GM21390 (cell line): ENCODE data around the gene CYSTM1.

Source experiments
- ATAC-seq: cut with Tn5 transposase; IDR thresholded peaks from one replicate; pipeline ENCODE4 v1.9.1; 2021; ENCODE audit not compliant: unreplicated experiment

Gene CYSTM1

GRCh38 chr5:140252470-140253126 lies 77.6 kb downstream of the CYSTM1 start:
- ATAC-seq: no peak

DNA sequence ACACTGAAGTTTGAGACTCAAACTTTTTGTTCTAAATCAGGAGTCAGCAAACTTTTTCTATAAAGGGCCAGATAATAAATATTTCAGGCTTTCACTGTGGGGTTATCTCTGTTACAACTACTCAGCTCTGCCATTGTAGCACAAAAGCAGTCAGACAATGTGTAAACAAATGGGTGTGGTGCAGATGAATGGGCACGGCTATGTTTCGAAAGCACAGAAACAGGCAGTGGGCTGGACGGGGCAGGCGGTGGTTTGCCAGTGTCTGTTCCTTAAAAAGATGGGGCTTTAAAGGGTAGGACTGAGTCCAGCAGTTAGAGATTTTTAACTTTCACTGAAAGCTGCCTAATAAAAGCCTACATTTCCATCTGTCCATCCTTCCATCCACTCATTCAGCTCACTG lies 79.0 kb downstream of the CYSTM1 start:
- ATAC-seq: no peak

DNA sequence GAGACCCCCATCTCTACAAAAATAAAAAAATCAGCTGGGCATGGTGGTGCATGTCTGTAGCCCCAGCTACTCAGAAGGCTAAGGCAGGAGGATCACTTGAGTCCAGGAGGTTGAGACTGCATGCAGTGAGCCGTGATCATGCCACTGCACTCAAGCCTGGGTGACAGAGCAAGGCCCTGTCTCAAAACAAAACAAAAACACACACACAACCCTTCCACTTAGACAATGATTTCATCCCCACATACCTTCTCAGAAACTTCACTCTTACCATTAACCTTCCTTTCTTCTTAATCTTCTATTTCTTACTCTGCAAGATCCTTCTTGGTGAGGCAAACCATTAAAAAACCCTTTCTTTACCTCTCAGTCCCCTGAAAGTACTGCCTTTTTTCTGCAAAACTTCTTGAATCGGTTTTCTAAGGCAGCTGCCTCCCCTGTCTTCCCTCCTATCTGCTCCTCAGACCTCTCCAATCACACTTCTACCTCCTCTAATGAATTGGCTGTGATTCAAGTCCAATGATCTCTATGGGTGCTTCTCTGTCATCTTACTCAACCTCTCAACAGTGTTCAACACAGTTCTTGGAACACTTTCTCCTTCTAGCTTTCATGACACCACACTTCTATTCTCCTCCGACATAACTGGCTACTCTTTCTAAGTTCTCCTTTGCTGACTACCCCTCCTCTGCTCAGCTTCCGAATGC lies 80.6 kb downstream of the CYSTM1 start:
- ATAC-seq: no peak

DNA sequence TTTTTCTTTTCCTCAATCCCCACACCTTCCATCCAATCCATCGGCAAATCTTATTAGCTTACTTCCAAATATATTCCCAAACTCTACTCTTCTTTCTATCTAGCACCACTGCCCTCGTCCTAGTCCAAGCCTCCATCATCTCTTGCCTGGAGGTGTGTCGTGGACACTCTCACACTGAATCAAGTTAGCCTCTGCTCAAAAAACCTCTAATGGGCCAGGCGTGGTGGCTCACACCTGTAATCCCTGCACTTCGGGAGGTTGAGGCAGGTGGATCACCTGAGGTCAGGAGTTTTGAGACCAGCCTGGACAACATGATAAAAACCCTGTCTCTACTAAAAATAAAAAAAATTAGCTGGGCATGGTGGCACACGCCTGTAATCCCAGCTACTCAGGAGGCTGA lies 81.7 kb downstream of the CYSTM1 start:
- ATAC-seq: no peak

GRCh38 chr5:140258016-140258415 lies 83.0 kb downstream of the CYSTM1 start:
- no peak for ATAC-seq

DNA sequence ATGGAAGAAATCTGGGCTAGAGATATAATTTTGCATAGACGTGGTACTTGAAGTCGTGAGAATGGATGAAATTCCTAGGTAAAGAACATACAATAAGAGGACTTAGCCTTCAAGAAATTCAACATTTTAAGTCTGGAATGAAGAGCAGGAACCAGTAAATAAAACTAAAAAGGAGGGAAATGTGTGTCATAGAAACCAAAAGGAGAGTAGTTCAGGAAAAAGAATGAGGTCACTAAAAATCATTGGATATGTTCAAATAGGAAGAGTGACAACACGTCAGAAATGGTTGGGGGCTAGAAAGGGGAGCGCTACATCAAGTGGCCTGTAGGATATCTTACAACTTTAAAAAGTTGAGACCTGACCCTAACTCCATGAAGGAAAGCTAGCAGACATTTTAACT lies 83.9 kb downstream of the CYSTM1 start:
- ATAC-seq: no peak

GRCh38 chr5:140259500-140259899 lies 84.5 kb downstream of the CYSTM1 start:
- ATAC-seq: no peak

- no peak for ATAC-seq
Observed at GRCh38 chr5:140260089-140260656, 85.2 kb downstream of the CYSTM1 start.

DNA sequence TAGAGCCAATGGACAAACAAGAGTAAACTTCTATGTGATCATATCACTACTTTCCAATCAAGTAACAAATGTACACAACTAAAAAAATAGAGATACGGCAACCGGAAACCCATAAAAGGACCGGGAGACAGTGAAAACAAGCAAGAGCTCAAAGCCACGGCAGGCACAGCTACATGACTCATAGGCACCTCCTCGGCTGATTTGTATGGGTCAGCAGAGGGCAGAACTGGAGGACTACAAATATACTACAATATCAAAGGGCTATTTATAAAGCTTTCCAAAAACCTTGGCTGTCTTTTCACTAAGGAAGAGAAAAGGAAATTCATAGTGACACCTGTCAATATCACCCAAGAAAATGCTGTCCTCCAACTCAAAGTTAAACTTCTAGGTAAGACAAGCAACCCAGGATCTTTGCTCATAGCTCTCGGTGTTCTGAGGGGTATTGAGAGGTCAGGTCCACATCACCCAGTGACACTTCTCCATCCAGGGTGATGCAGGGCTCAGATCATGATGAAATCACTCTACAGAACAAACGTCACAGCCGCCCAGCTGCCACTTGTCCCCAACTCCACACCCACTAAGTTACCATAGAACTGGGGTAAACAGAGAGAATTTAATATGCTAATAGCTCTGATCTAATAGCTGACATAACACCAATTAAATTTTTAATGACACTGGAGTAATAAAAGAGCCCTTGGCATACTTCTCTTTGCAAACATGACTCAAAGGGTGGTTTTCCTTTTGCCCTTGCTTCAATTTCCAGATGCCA lies 86.6 kb downstream of the CYSTM1 start:
- no peak for ATAC-seq

DNA sequence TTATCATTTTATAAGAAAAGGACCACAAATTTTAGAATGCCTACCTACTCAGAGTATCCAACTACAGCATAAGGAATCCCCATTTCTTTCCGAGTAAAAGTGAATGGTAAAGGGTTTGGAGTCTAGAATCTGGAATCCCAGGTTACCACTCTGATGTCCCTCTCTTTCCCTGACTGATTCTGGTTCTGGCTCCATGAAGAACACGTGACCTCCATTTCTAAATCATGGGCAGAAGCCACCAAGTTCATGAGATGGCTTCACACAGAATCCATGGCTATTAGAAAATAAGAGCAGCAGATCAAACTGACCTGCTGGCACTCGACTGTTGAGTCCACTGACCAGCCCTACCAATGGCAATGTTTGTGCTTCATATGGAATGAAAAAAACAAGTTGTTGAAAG lies 87.2 kb downstream of the CYSTM1 start:
- ATAC-seq: no peak

DNA sequence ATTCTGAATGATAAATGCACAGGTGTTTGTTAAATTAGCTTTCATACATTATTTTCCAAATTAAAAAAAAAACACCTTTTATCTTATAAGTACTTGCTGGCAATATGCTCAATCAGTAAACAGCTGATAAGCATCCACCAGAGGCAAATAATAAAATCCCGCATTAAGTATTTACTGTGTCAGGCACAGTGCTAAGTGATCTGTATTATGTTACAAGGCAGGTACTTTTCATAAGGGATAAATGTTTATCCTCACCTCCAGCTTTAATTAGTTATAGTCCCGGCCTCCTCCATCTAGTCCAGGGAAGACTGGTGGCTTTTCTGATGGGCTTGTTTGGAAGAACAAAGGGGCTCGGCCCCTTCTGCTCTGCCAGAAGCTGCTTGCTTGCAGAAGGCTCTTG lies 87.9 kb downstream of the CYSTM1 start:
- ATAC-seq: no peak

DNA sequence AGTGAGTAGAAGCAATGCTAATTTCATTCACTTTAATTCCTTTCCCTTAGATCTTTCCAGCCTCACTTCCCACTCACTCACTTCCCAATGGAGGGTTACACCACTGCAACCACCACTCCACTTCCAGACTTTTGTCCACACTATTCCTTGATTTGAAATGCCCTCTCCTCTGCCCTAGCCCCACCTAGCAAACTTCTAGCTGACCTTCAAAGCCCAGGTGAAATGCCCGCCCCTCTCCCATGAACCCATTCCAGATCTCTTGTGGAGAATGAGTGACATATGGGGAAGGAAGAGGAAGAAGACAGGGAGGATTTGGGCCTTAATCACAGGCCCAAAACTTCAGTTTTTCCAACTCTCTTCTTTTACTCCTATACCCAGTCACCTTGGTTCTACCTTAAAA lies 90.9 kb downstream of the CYSTM1 start:
- no peak for ATAC-seq

DNA sequence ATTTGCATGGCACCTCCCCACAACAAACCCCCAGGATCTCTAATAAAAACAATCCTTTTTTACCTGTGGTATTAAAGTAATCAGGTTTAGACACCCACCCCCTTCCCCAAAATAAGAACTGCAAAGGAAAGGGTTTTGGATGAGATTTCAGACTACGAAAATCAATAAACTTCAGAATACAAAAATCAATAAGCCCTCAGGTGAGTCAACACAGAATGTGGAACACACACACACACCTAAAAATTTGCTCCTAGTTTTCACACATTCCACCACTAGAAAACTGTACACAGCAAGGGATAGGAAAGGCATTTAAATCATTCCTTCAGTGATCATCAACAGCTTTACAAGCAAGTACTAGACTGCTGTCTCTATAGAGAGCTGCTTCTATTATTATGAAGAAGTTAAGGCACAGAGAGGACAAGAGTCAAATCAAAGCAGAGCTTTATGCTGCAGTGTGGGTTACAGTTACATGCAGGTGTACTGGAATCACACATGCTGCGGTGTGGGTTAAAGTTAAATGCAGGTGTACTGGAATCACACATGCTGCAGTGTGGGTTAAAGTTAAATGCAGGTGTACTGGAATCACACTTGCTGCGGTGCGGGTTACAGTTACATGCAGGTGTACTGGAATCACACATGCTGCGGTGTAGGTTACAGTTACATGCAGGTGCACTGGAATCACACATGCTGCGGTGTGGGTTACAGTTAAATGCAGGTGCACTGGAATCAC lies 91.6 kb downstream of the CYSTM1 start:
- no peak for ATAC-seq

- no peak for ATAC-seq
Observed at GRCh38 chr5:140267201-140267540, 92.2 kb downstream of the CYSTM1 start.

DNA sequence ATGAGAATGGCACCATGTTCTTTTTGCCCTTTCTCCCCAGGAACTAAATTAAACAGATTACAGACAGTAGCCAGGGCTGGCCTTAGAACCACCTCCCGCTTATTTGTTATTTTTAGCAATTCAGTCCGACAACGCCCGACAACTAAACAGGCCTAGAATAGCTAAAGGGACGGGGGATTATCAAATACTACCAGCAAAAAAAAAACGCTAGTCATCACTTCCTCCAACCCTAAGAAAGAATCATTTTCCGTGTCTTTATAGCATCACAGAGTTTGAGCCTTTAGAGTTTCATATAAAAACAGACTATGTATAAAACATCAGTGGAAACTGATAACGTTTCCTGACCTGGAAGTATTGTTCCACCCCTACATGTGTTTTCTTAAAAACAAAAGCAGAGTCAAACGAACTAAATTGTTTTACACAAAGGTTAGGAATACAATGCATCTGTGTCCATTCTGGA lies 92.6 kb downstream of the CYSTM1 start:
- no peak for ATAC-seq

DNA sequence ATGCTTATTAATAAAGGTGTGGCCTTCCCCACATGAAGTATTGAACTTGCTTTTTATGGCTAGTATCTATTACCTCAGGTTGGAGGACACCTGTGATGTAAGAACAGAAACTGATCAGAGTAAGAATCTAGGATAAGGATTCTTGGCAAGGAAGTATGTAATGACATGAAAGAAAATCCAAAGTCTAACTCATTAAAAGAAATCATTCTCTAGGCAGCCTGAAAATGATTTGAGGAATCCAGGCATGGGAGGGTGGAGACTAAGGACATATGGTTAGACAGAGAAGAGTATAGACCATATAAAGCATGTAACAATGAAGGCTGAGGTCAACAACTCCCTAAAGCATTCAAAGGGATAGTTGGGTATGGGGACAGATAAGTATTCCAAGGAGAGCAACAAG lies 95.0 kb downstream of the CYSTM1 start:
- no peak for ATAC-seq

- no peak for ATAC-seq
Observed at GRCh38 chr5:140273401-140273877, 98.5 kb downstream of the CYSTM1 start.

- ATAC-seq: no peak
Observed at GRCh38 chr5:140275837-140276236, 100.8 kb downstream of the CYSTM1 start.

DNA sequence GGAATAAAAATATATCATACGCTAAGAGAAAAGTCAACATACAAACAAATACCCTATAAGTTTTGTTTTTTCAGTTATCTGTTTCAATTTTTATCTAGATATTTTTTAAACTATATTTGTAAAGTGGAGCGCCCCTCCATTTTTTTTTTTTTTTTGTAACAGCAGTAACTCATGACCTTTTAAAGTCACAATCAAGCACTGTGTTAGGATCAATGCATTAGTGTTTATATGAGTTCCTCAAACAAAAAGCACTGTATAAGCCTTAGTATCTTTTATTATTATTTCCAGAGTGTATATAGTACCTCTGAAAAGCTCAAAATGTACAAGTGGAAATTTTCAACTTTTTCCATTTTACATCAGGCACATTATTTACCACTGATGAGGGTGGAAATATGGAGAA lies 107.3 kb downstream of the CYSTM1 start:
- no peak for ATAC-seq

- ATAC-seq: no peak
Observed at GRCh38 chr5:140284013-140284412, 109.0 kb downstream of the CYSTM1 start.

DNA sequence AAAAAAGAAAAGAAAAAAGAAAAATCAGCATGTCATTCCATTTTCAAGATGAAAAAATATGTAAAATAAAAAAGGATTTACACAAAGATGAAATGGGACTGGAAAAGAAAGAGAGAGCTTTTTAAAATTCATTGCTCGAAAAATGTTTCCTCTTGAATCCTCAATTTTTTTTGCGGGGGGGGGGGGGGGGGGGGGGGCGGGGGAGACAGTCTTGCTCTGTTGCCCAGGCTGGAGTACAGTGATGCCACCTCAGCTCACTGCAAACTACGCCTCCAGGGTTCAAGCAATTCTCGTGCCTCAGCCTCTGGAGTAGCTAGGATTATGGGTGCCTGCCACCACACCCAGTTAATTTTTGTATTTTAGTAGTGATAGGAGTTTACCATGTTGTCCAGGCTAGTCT lies 111.4 kb downstream of the CYSTM1 start:
- ATAC-seq: no peak
